ENCODE results near the gene PDE6B. TPM values are rescaled to one million over a fixed set of nuclear protein-coding genes. Genes with fewer than 3 reads are reported as not detected.

The PDE6B gene
- polyA plus RNA-seq, 2 donors = 0.41 to 0.89 TPM

DNA sequence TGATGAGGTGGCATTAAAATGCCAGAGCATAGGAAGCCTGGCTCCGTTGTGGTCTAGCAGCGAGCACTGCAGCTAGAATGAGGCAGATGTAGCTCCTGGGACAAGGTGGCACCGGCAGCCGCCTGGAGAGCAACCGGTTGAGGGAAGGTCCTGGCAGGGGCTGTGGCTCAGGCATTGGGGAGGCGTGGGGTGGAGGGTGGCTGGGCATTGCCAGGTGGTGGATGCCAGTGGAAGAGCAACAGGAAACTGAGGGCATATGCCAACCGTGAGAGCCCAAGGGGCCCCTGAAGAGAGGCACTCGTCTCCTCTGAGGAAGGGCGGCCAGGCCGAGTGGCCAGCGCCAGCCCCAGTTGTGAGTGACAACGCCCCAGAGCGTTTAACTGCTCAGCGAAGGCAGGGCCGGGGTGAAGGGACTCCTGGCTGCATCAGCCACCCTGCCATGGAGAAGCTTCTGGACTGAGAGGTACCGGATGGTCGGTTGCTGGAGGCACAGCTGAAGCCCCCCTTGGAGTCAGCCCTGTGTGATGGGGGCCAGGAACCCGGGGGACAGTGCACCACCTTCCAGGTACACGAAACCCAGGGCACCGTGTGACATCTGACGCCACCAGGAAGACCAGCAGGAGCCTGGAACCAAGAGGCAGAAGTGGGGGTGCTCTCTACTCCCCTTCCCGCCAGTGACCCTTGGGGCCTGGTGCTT, 13.2 kb upstream of the PDE6B start:
- no peak overlapping the region for H3K4me3 ChIP-seq (ENCODE audit: low read depth in 1 of 2, low read length in 2 of 2)
- H3K27me3 ChIP-seq (ENCODE audit: control insufficient read depth in 1 of 2, insufficient read depth in 2 of 2, low read length in 2 of 2) = no peaks in the 10 kb centered on the region
- no peak overlapping the region for H3K27ac ChIP-seq (ENCODE audit: low read depth in 2 of 2, low read length in 1 of 2)
- 80% methylated on average over 22 of the region's 22 CpGs for WGBS, 2 donors
- no peaks in the 10 kb centered on the region for H3K36me3 ChIP-seq (ENCODE audit: control insufficient read depth in 2 of 2, insufficient read depth in 2 of 2, low read length in 1 of 2)
- peaks cover 6 to 9% of the 10 kb centered on the region in 2 donors for H3K4me1 ChIP-seq (ENCODE audit: control insufficient read depth in 2 of 2, insufficient read depth in 2 of 2, low read length in 1 of 2)
- H3K9me3 ChIP-seq (ENCODE audit: control insufficient read depth in 2 of 2, insufficient read depth in 1 of 2, low read depth in 1 of 2, low read length in 1 of 2) = no peaks in the 10 kb centered on the region

DNA sequence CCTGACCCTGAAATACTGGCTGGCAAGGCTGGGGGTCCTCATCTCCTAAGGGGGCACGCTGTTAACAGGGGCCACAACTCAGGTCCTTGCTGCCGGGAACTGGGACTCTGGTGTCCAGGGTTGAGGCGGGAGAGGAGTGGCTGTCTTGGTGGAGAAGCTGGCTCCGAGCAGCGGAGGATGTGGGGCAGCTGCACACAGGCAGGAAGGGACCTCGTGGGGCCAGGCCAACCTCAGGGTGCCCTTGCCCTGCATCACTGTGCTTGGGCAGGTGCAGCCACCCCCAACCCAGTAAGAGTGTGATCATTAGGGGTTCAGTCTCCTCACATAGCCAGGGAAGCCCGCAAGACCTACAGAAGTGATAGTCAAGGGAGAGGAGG, 12.6 kb upstream of the PDE6B start:
- H3K36me3 ChIP-seq (ENCODE audit: control insufficient read depth in 2 of 2, insufficient read depth in 2 of 2, low read length in 1 of 2) = no peaks in the 10 kb centered on the region
- 81 to 85% methylated on average over 7 of the region's 7 CpGs for WGBS, 2 donors
- H3K4me3 ChIP-seq (ENCODE audit: low read depth in 1 of 2, low read length in 2 of 2) = no peak overlapping the region
- no peak overlapping the region for H3K27ac ChIP-seq (ENCODE audit: low read depth in 2 of 2, low read length in 1 of 2)
- H3K4me1 ChIP-seq (ENCODE audit: control insufficient read depth in 2 of 2, insufficient read depth in 2 of 2, low read length in 1 of 2) = peaks cover 6 to 9% of the 10 kb centered on the region in 2 donors
- H3K9me3 ChIP-seq (ENCODE audit: control insufficient read depth in 2 of 2, insufficient read depth in 1 of 2, low read depth in 1 of 2, low read length in 1 of 2) = no peaks in the 10 kb centered on the region
- H3K27me3 ChIP-seq (ENCODE audit: control insufficient read depth in 1 of 2, insufficient read depth in 2 of 2, low read length in 2 of 2) = no peaks in the 10 kb centered on the region

DNA sequence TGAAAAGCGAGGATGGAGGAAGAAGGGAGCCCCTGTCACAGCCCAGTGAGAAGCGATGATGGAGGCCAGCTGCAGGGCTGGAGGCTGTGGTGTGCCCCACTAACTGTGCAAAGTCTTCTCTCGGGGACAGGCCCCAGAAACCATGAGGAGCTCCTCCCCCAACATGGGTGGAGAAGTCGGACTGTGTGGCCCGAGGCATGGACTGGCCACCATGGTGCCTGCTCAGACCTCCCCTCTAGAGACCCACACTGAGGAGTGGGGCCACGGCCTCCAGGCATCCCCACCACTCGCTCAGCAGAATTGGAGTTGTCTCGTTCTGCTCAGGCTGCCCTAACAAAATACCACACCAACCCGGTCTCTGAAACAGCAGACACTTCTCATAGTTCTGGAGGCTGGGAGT, 12.2 kb upstream of the PDE6B start:
- 86 to 87% methylated on average over 9 of the region's 9 CpGs for WGBS, 2 donors
- H3K27me3 ChIP-seq (ENCODE audit: control insufficient read depth in 1 of 2, insufficient read depth in 2 of 2, low read length in 2 of 2) = no peaks in the 10 kb centered on the region
- H3K4me1 ChIP-seq (ENCODE audit: control insufficient read depth in 2 of 2, insufficient read depth in 2 of 2, low read length in 1 of 2) = peaks cover 6 to 9% of the 10 kb centered on the region in 2 donors
- H3K36me3 ChIP-seq (ENCODE audit: control insufficient read depth in 2 of 2, insufficient read depth in 2 of 2, low read length in 1 of 2) = no peaks in the 10 kb centered on the region
- no peaks in the 10 kb centered on the region for H3K9me3 ChIP-seq (ENCODE audit: control insufficient read depth in 2 of 2, insufficient read depth in 1 of 2, low read depth in 1 of 2, low read length in 1 of 2)
- no peak overlapping the region for H3K27ac ChIP-seq (ENCODE audit: low read depth in 2 of 2, low read length in 1 of 2)
- no peak overlapping the region for H3K4me3 ChIP-seq (ENCODE audit: low read depth in 1 of 2, low read length in 2 of 2)

DNA sequence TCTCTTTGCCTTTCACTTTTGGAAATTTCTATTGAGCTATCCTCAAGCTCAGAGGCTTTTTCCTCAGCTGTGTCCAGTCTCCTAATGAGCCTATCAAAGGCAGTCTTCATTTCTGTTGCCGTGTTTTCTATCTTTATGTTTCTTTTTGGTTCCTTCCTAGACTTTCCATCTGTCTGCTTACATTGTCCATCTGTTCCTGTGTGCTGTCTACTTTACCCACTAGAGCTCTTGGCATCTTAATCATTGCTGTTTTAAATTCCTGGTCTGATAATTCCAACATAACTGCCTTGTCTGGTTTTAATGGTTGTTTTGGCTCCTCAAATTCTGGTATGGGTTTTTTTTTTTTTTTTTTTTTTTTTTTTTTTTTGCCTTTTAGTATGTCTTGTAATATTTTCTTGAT, 9.3 kb upstream of the PDE6B start:
- Histone ChIP-seq H3K4me3 (ENCODE audit: low read depth in 1 of 2, low read length in 2 of 2) (no peak overlapping the region), H3K27me3 (ENCODE audit: control insufficient read depth in 1 of 2, insufficient read depth in 2 of 2, low read length in 2 of 2) (no peaks in the 10 kb centered on the region), H3K27ac (ENCODE audit: low read depth in 2 of 2, low read length in 1 of 2) (no peak overlapping the region), H3K9me3 (ENCODE audit: control insufficient read depth in 2 of 2, insufficient read depth in 1 of 2, low read depth in 1 of 2, low read length in 1 of 2) (no peaks in the 10 kb centered on the region), H3K4me1 (ENCODE audit: control insufficient read depth in 2 of 2, insufficient read depth in 2 of 2, low read length in 1 of 2) (peaks cover under 1% of the 10 kb centered on the region in 2 donors), H3K36me3 (ENCODE audit: control insufficient read depth in 2 of 2, insufficient read depth in 2 of 2, low read length in 1 of 2) (no peaks in the 10 kb centered on the region)
- 62 to 66% methylated on average over 1 of the region's 1 CpG for WGBS, 2 donors

DNA sequence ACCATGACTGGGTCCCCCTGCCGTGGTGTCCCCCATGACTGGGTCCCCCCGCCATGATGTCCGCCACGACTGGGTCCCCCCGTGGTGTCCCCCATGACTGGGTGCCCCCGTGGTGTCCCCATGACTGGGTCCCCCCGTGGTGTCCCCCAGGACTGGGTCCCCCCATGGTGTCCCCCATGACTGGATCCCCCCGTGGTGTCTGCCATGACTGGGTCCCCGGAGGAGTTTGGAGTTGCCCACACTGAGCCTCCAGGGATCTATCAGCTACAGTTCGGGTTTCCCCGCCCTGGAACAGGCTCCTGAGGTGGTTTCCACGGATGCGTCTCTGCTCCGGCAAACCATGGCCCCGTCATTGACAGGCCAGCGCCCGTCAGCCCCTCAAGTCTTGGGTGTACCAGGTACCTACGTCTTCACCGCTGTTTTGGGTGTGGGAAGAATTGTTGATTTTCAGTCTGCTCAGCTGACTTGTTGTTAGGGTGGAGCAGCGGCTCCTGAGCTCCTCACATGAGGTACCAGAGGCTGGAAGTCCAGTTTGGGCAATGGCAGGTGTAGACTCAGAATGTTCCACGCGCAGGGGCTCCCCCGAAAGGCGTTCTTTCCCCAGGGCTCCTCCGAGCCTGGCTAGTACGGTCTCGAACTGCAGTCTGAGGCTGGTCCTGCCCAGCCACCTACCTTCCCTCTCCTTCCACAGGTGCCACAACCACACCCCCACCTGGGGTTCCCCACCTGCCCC, 8.3 kb upstream of the PDE6B start:
- no peak overlapping the region for H3K27ac ChIP-seq (ENCODE audit: low read depth in 2 of 2, low read length in 1 of 2)
- WGBS, 2 donors = 90 to 93% methylated on average over 22 to 27 of the region's 27 CpGs
- no peaks in the 10 kb centered on the region for H3K9me3 ChIP-seq (ENCODE audit: control insufficient read depth in 2 of 2, insufficient read depth in 1 of 2, low read depth in 1 of 2, low read length in 1 of 2)
- no peaks in the 10 kb centered on the region for H3K36me3 ChIP-seq (ENCODE audit: control insufficient read depth in 2 of 2, insufficient read depth in 2 of 2, low read length in 1 of 2)
- H3K27me3 ChIP-seq (ENCODE audit: control insufficient read depth in 1 of 2, insufficient read depth in 2 of 2, low read length in 2 of 2) = no peaks in the 10 kb centered on the region
- no peaks in the 10 kb centered on the region for H3K4me1 ChIP-seq (ENCODE audit: control insufficient read depth in 2 of 2, insufficient read depth in 2 of 2, low read length in 1 of 2)
- no peak overlapping the region for H3K4me3 ChIP-seq (ENCODE audit: low read depth in 1 of 2, low read length in 2 of 2)

DNA sequence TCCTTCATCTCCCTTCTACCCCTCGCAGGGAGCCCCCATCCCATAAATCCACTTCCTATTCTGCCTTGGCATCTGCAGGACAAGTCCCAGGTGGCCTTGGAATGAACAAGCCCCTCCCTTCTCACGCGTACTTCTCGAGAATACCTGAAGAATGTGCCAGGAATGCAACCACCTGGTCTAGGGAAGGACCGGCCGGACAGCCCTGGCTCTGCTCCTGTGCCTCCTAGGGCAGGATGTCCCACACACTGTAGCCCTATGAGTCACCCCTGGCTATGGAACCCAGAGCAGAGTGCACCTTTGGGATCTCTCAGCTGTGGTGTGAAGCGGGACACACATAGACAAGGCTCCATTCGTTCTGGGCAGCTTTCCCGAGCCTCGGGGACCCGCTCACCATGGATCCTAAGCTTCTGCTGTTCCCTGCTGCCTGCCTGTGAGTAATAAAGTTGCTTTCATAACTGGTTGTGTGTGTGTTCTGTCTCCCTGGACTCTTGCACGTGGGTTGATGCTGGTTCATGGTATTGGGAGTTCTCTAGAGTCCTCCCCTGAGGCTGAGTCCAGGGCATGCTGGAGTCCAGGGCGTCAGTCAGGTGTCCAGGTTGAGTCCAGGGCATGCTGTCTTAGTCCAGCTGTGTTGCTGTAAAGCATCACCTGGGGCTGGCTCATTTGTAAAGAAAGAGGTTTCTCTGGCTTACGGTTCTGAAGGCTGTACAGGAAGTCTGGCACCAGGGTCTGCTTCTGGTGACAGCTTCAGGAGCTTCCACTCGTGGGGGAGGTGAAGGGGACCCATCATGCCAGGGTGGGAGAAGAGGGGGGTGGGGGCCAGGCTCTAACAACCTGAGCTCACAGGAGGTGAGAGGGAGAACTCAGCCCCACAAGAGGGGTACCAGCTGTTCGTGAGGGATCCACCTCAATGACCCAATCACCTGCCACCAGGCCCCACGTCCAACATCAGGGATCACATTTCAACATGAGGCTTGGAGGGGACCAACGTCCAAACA, 7.4 kb upstream of the PDE6B start:
- no peaks in the 10 kb centered on the region for H3K4me1 ChIP-seq (ENCODE audit: control insufficient read depth in 2 of 2, insufficient read depth in 2 of 2, low read length in 1 of 2)
- H3K9me3 ChIP-seq (ENCODE audit: control insufficient read depth in 2 of 2, insufficient read depth in 1 of 2, low read depth in 1 of 2, low read length in 1 of 2) = no peaks in the 10 kb centered on the region
- no peaks in the 10 kb centered on the region for H3K27me3 ChIP-seq (ENCODE audit: control insufficient read depth in 1 of 2, insufficient read depth in 2 of 2, low read length in 2 of 2)
- H3K36me3 ChIP-seq (ENCODE audit: control insufficient read depth in 2 of 2, insufficient read depth in 2 of 2, low read length in 1 of 2) = no peaks in the 10 kb centered on the region
- H3K27ac ChIP-seq (ENCODE audit: low read depth in 2 of 2, low read length in 1 of 2) = no peak overlapping the region
- 56 to 59% methylated on average over 18 of the region's 18 CpGs for WGBS, 2 donors
- H3K4me3 ChIP-seq (ENCODE audit: low read depth in 1 of 2, low read length in 2 of 2) = no peak overlapping the region

DNA sequence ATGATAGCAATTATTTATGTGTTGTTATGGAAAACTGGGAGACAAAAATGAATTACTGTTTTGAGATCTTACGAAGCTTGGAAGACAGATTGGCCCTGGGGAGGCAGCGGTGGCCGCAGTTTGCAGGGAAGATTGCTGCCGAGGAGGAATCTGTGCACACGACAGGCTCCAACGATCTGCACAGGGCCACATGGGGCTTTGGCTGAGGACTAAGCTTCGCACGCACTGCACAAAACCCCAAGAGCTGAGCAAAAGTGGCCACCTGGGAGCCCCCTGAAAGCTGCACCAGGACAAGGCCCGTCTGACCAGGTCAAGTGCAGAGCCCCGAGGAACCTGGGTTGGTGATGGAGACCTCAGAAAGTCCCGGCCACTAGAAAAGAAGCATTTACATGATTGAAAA, 5.2 kb upstream of the PDE6B start:
- no peaks in the 10 kb centered on the region for H3K36me3 ChIP-seq (ENCODE audit: control insufficient read depth in 2 of 2, insufficient read depth in 2 of 2, low read length in 1 of 2)
- WGBS, 2 donors = 83 to 85% methylated on average over 11 of the region's 11 CpGs

DNA sequence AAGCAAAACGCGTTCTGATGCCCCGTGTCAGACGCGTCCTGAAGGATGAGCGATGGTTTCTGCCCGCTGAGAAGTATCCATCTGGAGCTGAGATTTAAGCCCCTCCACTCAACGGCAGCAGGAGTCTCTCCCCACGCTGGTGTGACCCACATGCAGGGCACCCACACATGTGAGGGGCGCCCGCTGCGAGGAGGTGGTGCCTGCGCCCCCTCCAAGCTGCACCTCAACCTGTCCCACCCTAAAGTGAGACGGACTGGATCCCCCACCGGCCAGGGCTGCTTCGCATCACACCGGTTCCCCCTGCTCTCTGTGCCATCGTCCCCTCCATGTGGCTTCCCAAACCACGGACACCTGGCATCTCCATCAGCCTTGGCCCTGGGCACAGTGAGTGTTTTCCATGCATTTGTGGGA, 4.5 kb upstream of the PDE6B start:
- Histone ChIP-seq H3K27me3 (ENCODE audit: control insufficient read depth in 1 of 2, insufficient read depth in 2 of 2, low read length in 2 of 2) (no peaks in the 10 kb centered on the region), H3K4me1 (ENCODE audit: control insufficient read depth in 2 of 2, insufficient read depth in 2 of 2, low read length in 1 of 2) (no peaks in the 10 kb centered on the region), H3K27ac (ENCODE audit: low read depth in 2 of 2, low read length in 1 of 2) (no peak overlapping the region), H3K9me3 (ENCODE audit: control insufficient read depth in 2 of 2, insufficient read depth in 1 of 2, low read depth in 1 of 2, low read length in 1 of 2) (no peaks in the 10 kb centered on the region), H3K36me3 (ENCODE audit: control insufficient read depth in 2 of 2, insufficient read depth in 2 of 2, low read length in 1 of 2) (no peaks in the 10 kb centered on the region), H3K4me3 (ENCODE audit: low read depth in 1 of 2, low read length in 2 of 2) (no peak overlapping the region)
- WGBS, 2 donors = 87 to 90% methylated on average over 19 of the region's 19 CpGs

More for the DNA sequence above, 5.2 kb upstream of the PDE6B start:
- no peak overlapping the region for H3K27ac ChIP-seq (ENCODE audit: low read depth in 2 of 2, low read length in 1 of 2)
- no peaks in the 10 kb centered on the region for H3K27me3 ChIP-seq (ENCODE audit: control insufficient read depth in 1 of 2, insufficient read depth in 2 of 2, low read length in 2 of 2)
- H3K4me3 ChIP-seq (ENCODE audit: low read depth in 1 of 2, low read length in 2 of 2) = no peak overlapping the region
- no peaks in the 10 kb centered on the region for H3K4me1 ChIP-seq (ENCODE audit: control insufficient read depth in 2 of 2, insufficient read depth in 2 of 2, low read length in 1 of 2)
- no peaks in the 10 kb centered on the region for H3K9me3 ChIP-seq (ENCODE audit: control insufficient read depth in 2 of 2, insufficient read depth in 1 of 2, low read depth in 1 of 2, low read length in 1 of 2)

DNA sequence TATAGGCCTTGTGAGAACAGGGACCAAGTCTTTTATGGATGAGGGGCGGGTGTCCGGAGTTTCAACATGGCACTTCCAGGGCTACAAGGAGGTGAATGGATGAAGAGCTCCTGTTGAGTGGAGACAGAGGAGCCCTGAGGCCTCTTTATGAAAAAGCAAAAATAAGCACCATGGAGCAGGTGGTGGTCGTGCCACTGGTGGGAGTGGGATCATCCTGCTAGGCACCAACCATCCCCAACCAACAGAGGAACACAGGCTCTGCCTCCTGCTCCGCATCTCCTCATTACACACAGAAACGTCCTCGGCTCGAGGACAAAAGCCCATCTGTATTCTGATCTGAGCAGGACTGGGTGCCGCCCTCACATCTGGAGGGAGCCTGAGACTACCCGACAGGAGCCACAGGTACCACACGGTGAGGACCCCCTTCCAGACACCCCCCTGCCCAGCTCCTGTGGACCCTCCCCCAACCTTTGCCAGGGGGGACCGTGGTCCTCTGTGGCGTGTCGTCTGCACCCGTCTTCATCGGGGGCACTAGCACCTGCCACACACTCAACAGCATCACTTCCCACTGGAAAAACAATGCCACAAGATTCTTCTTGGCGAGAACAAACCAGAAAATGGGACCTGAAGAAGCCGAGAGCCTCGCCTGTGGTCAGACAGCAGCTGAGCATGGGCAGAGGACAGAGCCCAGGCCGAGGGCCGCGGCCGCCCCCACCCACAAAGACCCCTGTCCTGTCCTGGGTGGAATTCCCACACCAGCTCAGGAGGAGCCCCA, 3.9 kb upstream of the PDE6B start:
- H3K9me3 ChIP-seq (ENCODE audit: control insufficient read depth in 2 of 2, insufficient read depth in 1 of 2, low read depth in 1 of 2, low read length in 1 of 2) = no peaks in the 10 kb centered on the region
- H3K4me3 ChIP-seq (ENCODE audit: low read depth in 1 of 2, low read length in 2 of 2) = no peak overlapping the region
- no peaks in the 10 kb centered on the region for H3K36me3 ChIP-seq (ENCODE audit: control insufficient read depth in 2 of 2, insufficient read depth in 2 of 2, low read length in 1 of 2)
- WGBS, 2 donors = 76 to 82% methylated on average over 22 of the region's 22 CpGs
- H3K4me1 ChIP-seq (ENCODE audit: control insufficient read depth in 2 of 2, insufficient read depth in 2 of 2, low read length in 1 of 2) = no peaks in the 10 kb centered on the region
- no peaks in the 10 kb centered on the region for H3K27me3 ChIP-seq (ENCODE audit: control insufficient read depth in 1 of 2, insufficient read depth in 2 of 2, low read length in 2 of 2)
- H3K27ac ChIP-seq (ENCODE audit: low read depth in 2 of 2, low read length in 1 of 2) = no peak overlapping the region
